HEK293 (cell line): Measurements from ENCODE around the gene ZKSCAN5.
A peak's percentile ranks its signal among the peaks of the same experiment; 100 is the strongest.

Source experiments
- BCL11A ChIP-seq: fragments of 450-650 bp; formaldehyde crosslinking; IDR thresholded peaks from 2 replicates; pipeline ENCODE4 v1.5.1; 2016; ENCODE audit warnings: low read depth, missing biosample characterization, missing genetic modification characterization
- KLF8 ChIP-seq: fragments of 450-650 bp; formaldehyde crosslinking; IDR thresholded peaks from 2 replicates; pipeline ENCODE4 v1.5.1; 2016; ENCODE audit warnings: missing biosample characterization, missing genetic modification characterization
- MEIS1 ChIP-seq: sonication (generic); formaldehyde crosslinking; IDR thresholded peaks from 2 replicates; pipeline ENCODE4 v1.8.1; 2022; ENCODE audit warnings: missing genetic modification reagents, mild to moderate bottlenecking, borderline replicate concordance
- MYNN ChIP-seq: fragments of 450-650 bp; formaldehyde crosslinking; IDR thresholded peaks from 2 replicates; pipeline ENCODE4 v1.5.1; 2016; ENCODE audit warnings: missing biosample characterization, missing genetic modification characterization, borderline replicate concordance
- PRDM1 ChIP-seq: fragments of 450-650 bp; formaldehyde crosslinking; IDR thresholded peaks from 2 replicates; pipeline ENCODE4; 2016; ENCODE audit warnings: missing biosample characterization, missing genetic modification characterization
- TCF7L2 ChIP-seq: IDR thresholded peaks from 2 replicates; pipeline ENCODE4 v1.6.1; 2011; ENCODE audit warnings: low read depth, mild to moderate bottlenecking, inconsistent platforms, low read length, moderate library complexity, borderline replicate concordance
- ZBTB17 ChIP-seq: fragments of 450-650 bp; formaldehyde crosslinking; IDR thresholded peaks from 2 replicates; pipeline ENCODE4 v1.5.1; 2016; ENCODE audit warnings: missing biosample characterization, missing genetic modification characterization
- ZFHX2 ChIP-seq: fragments of 450-650 bp; formaldehyde crosslinking; conservative IDR thresholded peaks from 2 replicates; pipeline ENCODE4 v1.5.1; 2016; ENCODE audit warnings: missing biosample characterization, missing genetic modification characterization
- ZFP41 ChIP-seq: fragments of 450-650 bp; formaldehyde crosslinking; IDR thresholded peaks from 2 replicates; pipeline ENCODE4 v1.5.1; 2016; ENCODE audit warnings: missing biosample characterization, missing genetic modification characterization, borderline replicate concordance
- ZNF114 ChIP-seq: fragments of 450-650 bp; formaldehyde crosslinking; IDR thresholded peaks from 2 replicates; pipeline ENCODE4 v1.5.0; 2017; ENCODE audit warnings: missing biosample characterization, missing genetic modification characterization
- ZNF391 ChIP-seq: fragments of 450-650 bp; formaldehyde crosslinking; IDR thresholded peaks from 2 replicates; pipeline ENCODE4 v1.5.1; 2016; ENCODE audit warnings: low read depth, missing biosample characterization, missing genetic modification characterization, borderline replicate concordance
- ZNF416 ChIP-seq: fragments of 450-650 bp; formaldehyde crosslinking; IDR thresholded peaks from 2 replicates; pipeline ENCODE4 v1.5.1; 2016; ENCODE audit warnings: missing biosample characterization, missing genetic modification characterization
- ZNF48 ChIP-seq: fragments of 450-650 bp; formaldehyde crosslinking; IDR thresholded peaks from 2 replicates; pipeline ENCODE4 v1.5.1; 2016; ENCODE audit warnings: missing biosample characterization, missing genetic modification characterization
- ZNF510 ChIP-seq: fragments of 450-650 bp; formaldehyde crosslinking; IDR thresholded peaks from 2 replicates; pipeline ENCODE4 v1.5.1; 2018; ENCODE audit warnings: mild to moderate bottlenecking, missing genetic modification characterization, missing biosample characterization; ENCODE audit not compliant: insufficient replicate concordance
- ZNF561 ChIP-seq: fragments of 450-650 bp; IDR thresholded peaks from 2 replicates; pipeline ENCODE4 v1.5.1; 2018; ENCODE audit warnings: missing biosample characterization, missing genetic modification characterization, borderline replicate concordance
- ZNF629 ChIP-seq: fragments of 450-650 bp; formaldehyde crosslinking; IDR thresholded peaks from 2 replicates; pipeline ENCODE4 v1.5.1; 2017; ENCODE audit warnings: missing biosample characterization, missing genetic modification characterization
- ZNF654 ChIP-seq: fragments of 450-650 bp; formaldehyde crosslinking; IDR thresholded peaks from 2 replicates; pipeline ENCODE4 v1.5.1; 2016; ENCODE audit warnings: low read depth, missing biosample characterization, missing genetic modification characterization
- ZNF658 ChIP-seq: fragments of 450-650 bp; formaldehyde crosslinking; IDR thresholded peaks from 2 replicates; pipeline ENCODE4; 2016; ENCODE audit warnings: missing biosample characterization, missing genetic modification characterization
- ZNF670 ChIP-seq: fragments of 450-650 bp; formaldehyde crosslinking; IDR thresholded peaks from 2 replicates; pipeline ENCODE4 v1.5.1; 2016; ENCODE audit warnings: missing biosample characterization, missing genetic modification characterization, low read depth
- ZNF76 ChIP-seq: fragments of 450-650 bp; formaldehyde crosslinking; IDR thresholded peaks from 2 replicates; pipeline ENCODE4; 2016; ENCODE audit warnings: low read depth, missing biosample characterization, missing genetic modification characterization, borderline replicate concordance
- ZNF837 ChIP-seq: fragments of 450-650 bp; formaldehyde crosslinking; IDR thresholded peaks from 2 replicates; pipeline ENCODE4 v1.5.1; 2016; ENCODE audit warnings: missing biosample characterization, missing genetic modification characterization
- ZSCAN16 ChIP-seq: fragments of 450-650 bp; formaldehyde crosslinking; IDR thresholded peaks from 2 replicates; pipeline ENCODE4 v1.5.1; 2016; ENCODE audit warnings: missing biosample characterization, missing genetic modification characterization
- ZSCAN23 ChIP-seq: fragments of 450-650 bp; formaldehyde crosslinking; IDR thresholded peaks from 2 replicates; pipeline ENCODE4 v1.5.1; 2016; ENCODE audit warnings: missing biosample characterization, missing genetic modification characterization
- ZSCAN30 ChIP-seq: fragments of 450-650 bp; IDR thresholded peaks from 2 replicates; pipeline ENCODE4 v1.5.1; 2018; ENCODE audit warnings: missing biosample characterization, mild to moderate bottlenecking, missing genetic modification characterization, moderate library complexity
- TF ChIP-seq, protein P1 (sequence below): fragments of 450-650 bp; formaldehyde crosslinking; optimal IDR thresholded peaks from 2 replicates; pipeline ENCODE3; 2016; ENCODE audit warnings: missing biosample characterization, mild to moderate bottlenecking, missing genetic modification characterization
- TF ChIP-seq, protein P2 (sequence below): fragments of 450-650 bp; formaldehyde crosslinking; IDR thresholded peaks from 2 replicates; pipeline ENCODE4 v1.5.0; 2017; ENCODE audit warnings: missing biosample characterization, missing genetic modification characterization, borderline replicate concordance
- TF ChIP-seq, protein P3 (sequence below): fragments of 450-650 bp; formaldehyde crosslinking; IDR thresholded peaks from 2 replicates; pipeline ENCODE4 v1.5.1; 2016; ENCODE audit warnings: missing biosample characterization, missing genetic modification characterization
- TF ChIP-seq, protein P4 (sequence below): fragments of 450-650 bp; formaldehyde crosslinking; IDR thresholded peaks from 2 replicates; pipeline ENCODE4 v1.5.1; 2016; ENCODE audit warnings: missing biosample characterization, missing genetic modification characterization
- TF ChIP-seq, protein P5 (sequence below): fragments of 450-650 bp; formaldehyde crosslinking; IDR thresholded peaks from 2 replicates; pipeline ENCODE4 v1.5.1; 2017; ENCODE audit warnings: missing biosample characterization, missing genetic modification characterization
- TF ChIP-seq, protein P6 (sequence below): fragments of 450-650 bp; formaldehyde crosslinking; IDR thresholded peaks from 2 replicates; pipeline ENCODE4 v1.5.1; 2016; ENCODE audit warnings: missing biosample characterization, missing genetic modification characterization

The ZKSCAN5 gene

DNA sequence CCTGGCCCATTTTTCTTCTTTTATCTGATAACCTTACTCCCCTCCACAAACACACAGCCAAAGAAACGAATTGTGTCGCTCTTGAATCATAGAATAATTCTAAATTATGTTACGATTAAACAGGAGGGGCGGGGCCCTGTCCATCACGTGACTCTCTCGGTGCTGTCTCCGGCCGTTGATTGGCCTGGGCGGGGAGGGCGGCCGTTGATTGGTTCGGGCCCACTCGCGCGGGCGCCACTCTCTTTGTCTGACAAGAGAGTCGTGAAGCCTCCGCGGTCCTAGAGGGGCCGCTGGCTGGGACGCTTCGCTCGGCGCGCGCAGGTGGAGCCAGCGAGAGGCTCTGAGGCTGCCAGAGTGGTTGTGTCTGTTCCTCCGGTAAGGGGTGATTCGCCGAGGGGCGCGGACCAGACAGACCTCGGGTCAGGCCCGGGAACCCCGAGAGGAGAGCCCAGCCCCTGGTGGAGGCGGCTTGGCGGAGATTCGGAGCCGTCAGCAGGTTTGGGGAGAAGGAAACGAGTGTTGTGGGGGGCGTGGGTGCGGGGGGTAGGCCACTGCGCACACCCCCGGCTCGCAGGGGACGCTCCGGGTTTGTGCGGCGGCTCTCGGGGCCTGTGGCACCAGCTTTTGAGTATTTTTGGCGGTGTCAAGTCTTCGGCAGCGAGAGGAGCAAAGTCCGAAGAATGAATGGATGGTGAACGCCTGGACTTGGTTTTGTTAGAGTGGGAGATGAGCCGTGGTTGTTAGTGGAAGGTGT is 31.7 kb upstream of the ZKSCAN5 start, which contains the start of gene ZNF789 (continued):
- peak; percentile 71; the same call in 1 of the 2 replicates for TF ChIP-seq KLF8 (tag by site-specific recombination)
- peak; percentile 53; the same call in 1 of the 2 replicates for TF ChIP-seq ZSCAN30 (tag by site-specific recombination)
- no peak for TF ChIP-seq TCF7L2
- TF ChIP-seq ZFHX2 = peak; percentile 86
- no peak for TF ChIP-seq ZSCAN23 (tag by site-specific recombination)
- TF ChIP-seq, protein P1, sequence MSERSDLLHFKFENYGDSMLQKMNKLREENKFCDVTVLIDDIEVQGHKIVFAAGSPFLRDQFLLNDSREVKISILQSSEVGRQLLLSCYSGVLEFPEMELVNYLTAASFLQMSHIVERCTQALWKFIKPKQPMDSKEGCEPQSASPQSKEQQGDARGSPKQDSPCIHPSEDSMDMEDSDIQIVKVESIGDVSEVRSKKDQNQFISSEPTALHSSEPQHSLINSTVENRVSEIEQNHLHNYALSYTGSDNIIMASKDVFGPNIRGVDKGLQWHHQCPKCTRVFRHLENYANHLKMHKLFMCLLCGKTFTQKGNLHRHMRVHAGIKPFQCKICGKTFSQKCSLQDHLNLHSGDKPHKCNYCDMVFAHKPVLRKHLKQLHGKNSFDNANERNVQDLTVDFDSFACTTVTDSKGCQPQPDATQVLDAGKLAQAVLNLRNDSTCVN (tag by site-specific recombination) = peak; percentile 76
- TF ChIP-seq BCL11A = no peak
- 0 out of 2 replicates have a peak, but pooled peaks have one; percentile 66 for TF ChIP-seq ZSCAN16
- TF ChIP-seq ZNF76 (tag by site-specific recombination) = 0 out of 2 replicates have a peak, but pooled peaks have one; percentile 49
- TF ChIP-seq ZNF837 (tag by site-specific recombination) = no peak
- no peak for TF ChIP-seq ZFP41
- no peak for TF ChIP-seq ZNF114
- TF ChIP-seq, protein P2, sequence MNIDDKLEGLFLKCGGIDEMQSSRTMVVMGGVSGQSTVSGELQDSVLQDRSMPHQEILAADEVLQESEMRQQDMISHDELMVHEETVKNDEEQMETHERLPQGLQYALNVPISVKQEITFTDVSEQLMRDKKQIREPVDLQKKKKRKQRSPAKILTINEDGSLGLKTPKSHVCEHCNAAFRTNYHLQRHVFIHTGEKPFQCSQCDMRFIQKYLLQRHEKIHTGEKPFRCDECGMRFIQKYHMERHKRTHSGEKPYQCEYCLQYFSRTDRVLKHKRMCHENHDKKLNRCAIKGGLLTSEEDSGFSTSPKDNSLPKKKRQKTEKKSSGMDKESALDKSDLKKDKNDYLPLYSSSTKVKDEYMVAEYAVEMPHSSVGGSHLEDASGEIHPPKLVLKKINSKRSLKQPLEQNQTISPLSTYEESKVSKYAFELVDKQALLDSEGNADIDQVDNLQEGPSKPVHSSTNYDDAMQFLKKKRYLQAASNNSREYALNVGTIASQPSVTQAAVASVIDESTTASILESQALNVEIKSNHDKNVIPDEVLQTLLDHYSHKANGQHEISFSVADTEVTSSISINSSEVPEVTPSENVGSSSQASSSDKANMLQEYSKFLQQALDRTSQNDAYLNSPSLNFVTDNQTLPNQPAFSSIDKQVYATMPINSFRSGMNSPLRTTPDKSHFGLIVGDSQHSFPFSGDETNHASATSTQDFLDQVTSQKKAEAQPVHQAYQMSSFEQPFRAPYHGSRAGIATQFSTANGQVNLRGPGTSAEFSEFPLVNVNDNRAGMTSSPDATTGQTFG (tag by site-specific recombination) = no peak
- TF ChIP-seq MEIS1 (CRISPR knock-in tag) = no peak
- no peak; the same call in 1 of the 2 replicates for TF ChIP-seq ZNF561 (tag by site-specific recombination)
- TF ChIP-seq, protein P3, sequence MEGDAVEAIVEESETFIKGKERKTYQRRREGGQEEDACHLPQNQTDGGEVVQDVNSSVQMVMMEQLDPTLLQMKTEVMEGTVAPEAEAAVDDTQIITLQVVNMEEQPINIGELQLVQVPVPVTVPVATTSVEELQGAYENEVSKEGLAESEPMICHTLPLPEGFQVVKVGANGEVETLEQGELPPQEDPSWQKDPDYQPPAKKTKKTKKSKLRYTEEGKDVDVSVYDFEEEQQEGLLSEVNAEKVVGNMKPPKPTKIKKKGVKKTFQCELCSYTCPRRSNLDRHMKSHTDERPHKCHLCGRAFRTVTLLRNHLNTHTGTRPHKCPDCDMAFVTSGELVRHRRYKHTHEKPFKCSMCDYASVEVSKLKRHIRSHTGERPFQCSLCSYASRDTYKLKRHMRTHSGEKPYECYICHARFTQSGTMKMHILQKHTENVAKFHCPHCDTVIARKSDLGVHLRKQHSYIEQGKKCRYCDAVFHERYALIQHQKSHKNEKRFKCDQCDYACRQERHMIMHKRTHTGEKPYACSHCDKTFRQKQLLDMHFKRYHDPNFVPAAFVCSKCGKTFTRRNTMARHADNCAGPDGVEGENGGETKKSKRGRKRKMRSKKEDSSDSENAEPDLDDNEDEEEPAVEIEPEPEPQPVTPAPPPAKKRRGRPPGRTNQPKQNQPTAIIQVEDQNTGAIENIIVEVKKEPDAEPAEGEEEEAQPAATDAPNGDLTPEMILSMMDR (tag by site-specific recombination) = peak; percentile 53
- TF ChIP-seq, protein P4, sequence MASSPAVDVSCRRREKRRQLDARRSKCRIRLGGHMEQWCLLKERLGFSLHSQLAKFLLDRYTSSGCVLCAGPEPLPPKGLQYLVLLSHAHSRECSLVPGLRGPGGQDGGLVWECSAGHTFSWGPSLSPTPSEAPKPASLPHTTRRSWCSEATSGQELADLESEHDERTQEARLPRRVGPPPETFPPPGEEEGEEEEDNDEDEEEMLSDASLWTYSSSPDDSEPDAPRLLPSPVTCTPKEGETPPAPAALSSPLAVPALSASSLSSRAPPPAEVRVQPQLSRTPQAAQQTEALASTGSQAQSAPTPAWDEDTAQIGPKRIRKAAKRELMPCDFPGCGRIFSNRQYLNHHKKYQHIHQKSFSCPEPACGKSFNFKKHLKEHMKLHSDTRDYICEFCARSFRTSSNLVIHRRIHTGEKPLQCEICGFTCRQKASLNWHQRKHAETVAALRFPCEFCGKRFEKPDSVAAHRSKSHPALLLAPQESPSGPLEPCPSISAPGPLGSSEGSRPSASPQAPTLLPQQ (tag by site-specific recombination) = no peak
- no peak for TF ChIP-seq ZNF510 (tag by site-specific recombination)
- TF ChIP-seq ZNF48 (tag by site-specific recombination) = no peak
- TF ChIP-seq ZNF416 = no peak
- TF ChIP-seq, protein P5, sequence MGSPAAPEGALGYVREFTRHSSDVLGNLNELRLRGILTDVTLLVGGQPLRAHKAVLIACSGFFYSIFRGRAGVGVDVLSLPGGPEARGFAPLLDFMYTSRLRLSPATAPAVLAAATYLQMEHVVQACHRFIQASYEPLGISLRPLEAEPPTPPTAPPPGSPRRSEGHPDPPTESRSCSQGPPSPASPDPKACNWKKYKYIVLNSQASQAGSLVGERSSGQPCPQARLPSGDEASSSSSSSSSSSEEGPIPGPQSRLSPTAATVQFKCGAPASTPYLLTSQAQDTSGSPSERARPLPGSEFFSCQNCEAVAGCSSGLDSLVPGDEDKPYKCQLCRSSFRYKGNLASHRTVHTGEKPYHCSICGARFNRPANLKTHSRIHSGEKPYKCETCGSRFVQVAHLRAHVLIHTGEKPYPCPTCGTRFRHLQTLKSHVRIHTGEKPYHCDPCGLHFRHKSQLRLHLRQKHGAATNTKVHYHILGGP (tag by site-specific recombination) = no peak
- no peak; the same call in 1 of the 2 replicates for TF ChIP-seq ZNF391 (tag by site-specific recombination)
- no peak for TF ChIP-seq ZNF670 (tag by site-specific recombination)
- TF ChIP-seq PRDM1 = no peak
- peak; percentile 65 for TF ChIP-seq ZNF629
- no peak for TF ChIP-seq ZNF654 (tag by site-specific recombination)
- TF ChIP-seq MYNN (tag by site-specific recombination) = no peak
- TF ChIP-seq ZNF658 (tag by site-specific recombination) = no peak
- peak; percentile 92 for TF ChIP-seq ZBTB17 (tag by site-specific recombination)
- TF ChIP-seq, protein P6, sequence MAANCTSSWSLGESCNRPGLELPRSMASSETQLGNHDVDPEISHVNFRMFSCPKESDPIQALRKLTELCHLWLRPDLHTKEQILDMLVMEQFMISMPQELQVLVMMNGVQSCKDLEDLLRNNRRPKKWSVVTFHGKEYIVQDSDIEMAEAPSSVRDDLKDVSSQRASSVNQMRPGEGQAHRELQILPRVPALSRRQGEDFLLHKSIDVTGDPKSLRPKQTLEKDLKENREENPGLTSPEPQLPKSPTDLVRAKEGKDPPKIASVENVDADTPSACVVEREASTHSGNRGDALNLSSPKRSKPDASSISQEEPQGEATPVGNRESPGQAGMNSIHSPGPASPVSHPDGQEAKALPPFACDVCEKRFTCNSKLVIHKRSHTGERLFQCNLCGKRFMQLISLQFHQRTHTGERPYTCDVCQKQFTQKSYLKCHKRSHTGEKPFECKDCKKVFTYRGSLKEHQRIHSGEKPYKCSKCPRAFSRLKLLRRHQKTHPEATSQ = 0 out of 2 replicates have a peak, but pooled peaks have one; percentile 23
